SK-MEL-5 (cell line): ENCODE results near the gene PLCH1. TPM values are rescaled to one million over a fixed set of nuclear protein-coding genes. Genes with fewer than 3 reads are reported as not detected.

Experiments
- DNase-seq: peaks from one replicate; pipeline ENCODE4 v3.0.0-alpha.2; 2016; ENCODE audit warnings: low read depth, low spot score
- in situ Hi-C: cut with HindIII; loops from 2 replicates; pipeline ENCODE4 v1.10.0; 2016; ENCODE audit warnings: low sequenced_read_pairs, high pct_unique_total_duplicates, low pct_unique_long_range_greater_than_20kb
- polyA plus RNA-seq, 2 experiments: library from polyadenylated mRNA; depleted of rRNA; stranded (reverse); fragments of >200 nt; gene quantifications; 2 replicates each; pipeline ENCODE4 v1.2.3, GENCODE V29; 2015
- total RNA-seq: library from RNA; depleted of rRNA; stranded (reverse); fragments of >200 nt; shearing (Covaris generic); gene quantifications from 2 replicates; pipeline ENCODE4 v1.2.3, GENCODE V29; 2014; rRNA removed

The PLCH1 gene, protein sequence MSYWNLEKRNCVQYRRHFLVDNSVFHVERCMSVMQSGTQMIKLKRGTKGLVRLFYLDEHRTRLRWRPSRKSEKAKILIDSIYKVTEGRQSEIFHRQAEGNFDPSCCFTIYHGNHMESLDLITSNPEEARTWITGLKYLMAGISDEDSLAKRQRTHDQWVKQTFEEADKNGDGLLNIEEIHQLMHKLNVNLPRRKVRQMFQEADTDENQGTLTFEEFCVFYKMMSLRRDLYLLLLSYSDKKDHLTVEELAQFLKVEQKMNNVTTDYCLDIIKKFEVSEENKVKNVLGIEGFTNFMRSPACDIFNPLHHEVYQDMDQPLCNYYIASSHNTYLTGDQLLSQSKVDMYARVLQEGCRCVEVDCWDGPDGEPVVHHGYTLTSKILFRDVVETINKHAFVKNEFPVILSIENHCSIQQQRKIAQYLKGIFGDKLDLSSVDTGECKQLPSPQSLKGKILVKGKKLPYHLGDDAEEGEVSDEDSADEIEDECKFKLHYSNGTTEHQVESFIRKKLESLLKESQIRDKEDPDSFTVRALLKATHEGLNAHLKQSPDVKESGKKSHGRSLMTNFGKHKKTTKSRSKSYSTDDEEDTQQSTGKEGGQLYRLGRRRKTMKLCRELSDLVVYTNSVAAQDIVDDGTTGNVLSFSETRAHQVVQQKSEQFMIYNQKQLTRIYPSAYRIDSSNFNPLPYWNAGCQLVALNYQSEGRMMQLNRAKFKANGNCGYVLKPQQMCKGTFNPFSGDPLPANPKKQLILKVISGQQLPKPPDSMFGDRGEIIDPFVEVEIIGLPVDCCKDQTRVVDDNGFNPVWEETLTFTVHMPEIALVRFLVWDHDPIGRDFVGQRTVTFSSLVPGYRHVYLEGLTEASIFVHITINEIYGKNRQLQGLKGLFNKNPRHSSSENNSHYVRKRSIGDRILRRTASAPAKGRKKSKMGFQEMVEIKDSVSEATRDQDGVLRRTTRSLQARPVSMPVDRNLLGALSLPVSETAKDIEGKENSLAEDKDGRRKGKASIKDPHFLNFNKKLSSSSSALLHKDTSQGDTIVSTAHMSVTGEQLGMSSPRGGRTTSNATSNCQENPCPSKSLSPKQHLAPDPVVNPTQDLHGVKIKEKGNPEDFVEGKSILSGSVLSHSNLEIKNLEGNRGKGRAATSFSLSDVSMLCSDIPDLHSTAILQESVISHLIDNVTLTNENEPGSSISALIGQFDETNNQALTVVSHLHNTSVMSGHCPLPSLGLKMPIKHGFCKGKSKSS (N-terminal part only)
- total RNA-seq, result 0.26 and 0.35 TPM in 2 replicates
- polyA plus RNA-seq (2015; cell fraction: cytosol; rRNA removed), result 0.23 and 0.38 TPM in 2 replicates
- polyA plus RNA-seq (2015; cell fraction: nucleus; rRNA removed), result 0.74 and 2.0 TPM in 2 replicates

DNA sequence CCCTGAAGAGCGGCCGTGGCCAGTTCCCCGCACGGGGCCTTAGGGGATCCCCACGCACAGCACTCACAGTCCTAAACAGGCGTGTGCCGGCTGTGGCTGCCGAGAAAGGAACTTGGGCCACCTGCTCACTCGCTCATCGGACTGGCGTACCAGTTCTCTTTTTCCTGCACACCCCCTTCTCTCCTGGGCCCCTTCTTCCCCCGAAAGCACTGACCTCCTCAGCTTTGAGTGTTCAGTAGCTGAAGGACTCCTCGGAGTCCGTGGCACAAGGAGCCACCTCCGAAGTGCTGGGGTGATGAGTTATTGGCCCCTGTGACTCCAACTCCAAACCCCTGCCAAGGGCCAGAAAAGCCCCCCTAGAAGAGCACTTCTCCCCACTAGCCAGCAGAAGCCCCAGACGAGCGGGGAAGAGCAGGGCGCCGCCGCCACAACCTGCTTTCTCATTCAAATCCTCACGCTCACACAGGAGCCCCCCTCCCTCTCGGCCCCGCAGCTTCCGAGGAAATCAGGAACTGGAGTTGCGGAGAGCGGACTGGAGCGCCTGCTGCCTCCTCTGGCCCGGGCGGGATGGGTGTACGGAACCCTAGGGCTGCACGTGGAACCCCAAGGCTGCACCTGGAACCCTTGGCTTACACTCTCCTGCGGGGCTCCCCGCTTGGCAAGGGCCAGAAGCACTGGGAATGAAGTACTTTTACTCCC, at the start of gene PLCH1:
Gene PLCH1 (minus strand): TSS at position 446 of the 699 bp plus-strand sequence. CDS start 40,847 bp downstream, outside the sequence.
- in situ Hi-C loops, result no loop called here
- DNase-seq, result no peak

DNA sequence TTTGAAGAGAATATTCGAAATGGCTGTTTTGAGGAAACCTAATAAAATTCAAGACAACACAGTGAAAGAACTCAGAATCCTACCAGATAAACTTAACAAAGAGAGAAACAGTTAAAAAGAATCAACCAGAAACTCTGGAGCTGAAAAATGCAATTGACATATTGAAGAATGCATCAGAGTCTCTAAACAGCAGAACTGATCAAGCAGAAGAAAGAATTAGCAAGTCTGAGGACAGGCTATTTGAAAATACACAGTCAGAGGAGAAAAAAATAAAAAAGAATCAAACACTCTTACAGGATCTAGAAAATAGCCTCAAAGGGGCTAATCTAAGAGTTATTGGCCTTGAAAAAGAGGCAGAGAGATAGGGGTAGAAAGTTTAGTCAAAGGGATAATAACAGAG, 47.7 kb upstream of the PLCH1 start:
- in situ Hi-C loops, result no loop called here
- DNase-seq, result no peak

DNA sequence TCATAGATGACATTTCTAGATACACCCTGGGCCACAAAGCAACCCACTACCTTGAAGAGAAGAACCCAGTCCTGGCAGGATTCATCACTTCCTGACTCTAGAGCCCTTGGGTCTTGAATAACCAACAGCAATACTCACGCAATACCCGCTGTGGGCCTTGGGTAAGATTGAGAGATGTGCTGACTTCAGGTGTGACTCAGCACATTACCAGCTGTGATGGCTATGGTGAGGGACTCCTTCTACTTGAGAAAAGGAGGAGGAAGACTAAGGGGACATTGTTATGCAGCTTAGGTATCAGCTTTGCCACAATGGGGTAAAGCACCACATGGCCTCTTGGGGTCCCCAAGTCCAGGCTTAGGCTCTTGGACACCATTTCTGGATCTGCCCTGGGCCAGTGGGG, 46.3 kb upstream of the PLCH1 start:
- in situ Hi-C loops, result no loop called here
- no peak for DNase-seq

DNA sequence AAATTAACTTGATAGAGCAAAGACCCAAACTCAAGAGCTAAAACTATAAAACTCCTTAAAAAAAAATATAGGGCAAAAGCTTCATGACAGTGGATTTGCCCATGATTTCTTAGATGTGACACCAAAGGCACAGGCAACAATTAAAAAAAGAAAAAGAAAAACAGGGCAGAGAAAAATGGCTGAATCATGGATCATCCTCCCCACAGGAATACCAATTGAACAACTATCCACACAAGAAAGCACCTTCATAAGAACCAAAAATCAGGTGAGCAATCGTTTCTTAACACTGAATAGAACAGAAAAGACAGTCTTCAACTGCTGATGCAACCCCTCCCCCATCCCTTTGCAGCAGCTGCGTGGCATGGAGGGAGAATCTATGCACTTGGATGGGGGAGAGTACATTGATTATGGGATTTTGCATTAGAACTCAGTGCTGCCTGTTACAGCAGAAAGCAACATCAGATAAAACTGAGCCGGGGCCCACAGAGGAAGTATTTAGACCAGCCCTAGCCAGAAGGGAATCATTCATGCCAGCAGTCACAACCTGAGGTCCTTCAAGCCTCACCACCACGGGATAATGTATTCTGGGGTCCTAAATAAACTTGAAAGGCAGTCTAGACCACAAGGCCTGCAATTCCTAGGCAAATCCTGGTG, 45.5 kb upstream of the PLCH1 start:
- in situ Hi-C loops, result no loop called here

DNA sequence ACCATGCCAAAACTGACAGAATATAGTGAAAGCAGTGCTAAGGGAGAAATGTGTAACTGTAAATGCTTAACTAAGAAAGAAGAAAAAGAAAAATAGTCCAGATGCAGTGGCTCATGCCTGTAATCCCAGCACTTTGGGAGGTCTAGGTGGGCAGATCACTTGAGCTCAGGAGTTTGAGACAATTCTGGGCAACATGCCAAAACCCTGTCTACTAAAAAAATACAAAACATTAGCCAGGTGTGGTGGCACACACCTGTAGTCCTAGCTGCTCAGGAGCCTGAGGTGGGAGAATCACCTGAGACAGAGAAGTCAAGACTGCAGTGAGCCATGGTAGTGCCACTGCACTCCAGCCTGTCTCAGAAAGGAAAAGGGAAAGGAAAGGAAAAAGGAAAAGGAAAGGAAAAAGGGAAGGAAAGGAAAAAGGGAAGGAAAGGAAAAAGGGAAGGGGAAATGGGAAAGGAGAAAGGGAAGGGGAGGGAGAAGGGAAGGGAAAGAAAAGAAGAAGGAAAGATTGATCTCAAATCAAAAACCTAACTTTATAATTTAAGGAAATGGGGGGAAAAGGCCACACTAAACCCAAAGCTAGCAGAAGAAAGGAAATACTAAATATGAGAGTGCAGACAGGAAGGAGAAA, 40.9 kb upstream of the PLCH1 start:
- in situ Hi-C loops, result no loop called here
- DNase-seq, result no peak

More for the DNA sequence above, 45.5 kb upstream of the PLCH1 start:
- no peak for DNase-seq

DNA sequence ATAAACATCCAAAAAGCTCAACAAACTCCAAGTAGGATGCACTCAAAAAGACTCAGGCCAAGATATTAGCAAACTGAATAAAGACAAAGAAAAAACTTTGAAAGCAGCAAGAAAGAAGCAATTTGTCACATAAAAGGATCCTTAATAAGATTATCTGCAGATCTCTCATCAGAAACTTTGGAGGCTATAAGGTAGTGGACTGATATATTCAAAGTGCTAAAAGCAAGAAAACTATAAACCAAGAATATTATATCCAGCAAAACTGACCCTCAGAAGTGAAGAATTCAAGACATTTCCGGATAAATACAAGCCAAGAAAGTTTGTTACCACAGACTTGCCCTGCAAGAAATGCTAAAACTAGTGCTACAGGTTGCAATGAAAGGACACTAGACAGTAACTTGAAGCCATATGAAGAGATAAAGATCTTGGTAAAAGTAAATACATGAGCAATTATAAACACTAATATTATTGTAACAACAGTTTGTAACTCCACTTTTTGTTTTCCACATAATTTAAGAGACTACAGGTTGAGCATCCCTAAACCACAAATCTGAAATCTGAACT, 37.6 kb upstream of the PLCH1 start:
- in situ Hi-C loops, result no loop called here
- no peak for DNase-seq

DNA sequence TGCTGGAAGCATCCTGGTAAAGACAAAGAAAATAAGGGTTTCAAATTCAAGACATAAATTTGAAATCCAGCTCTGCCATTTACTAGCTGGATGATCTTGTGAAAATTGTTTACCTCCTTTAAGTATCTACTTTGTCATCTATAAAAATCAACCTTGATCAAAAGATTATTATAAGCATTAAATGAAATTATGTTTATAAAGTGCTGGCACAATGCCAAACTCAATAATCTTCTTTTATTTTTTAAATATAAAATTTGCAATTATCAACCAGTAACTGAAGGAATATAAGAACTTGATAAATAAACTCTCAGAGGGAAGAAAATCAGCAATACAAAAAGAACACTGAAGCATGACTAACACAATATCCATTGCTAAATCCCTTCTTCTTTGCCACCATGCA, 35.4 kb upstream of the PLCH1 start:
- in situ Hi-C loops, result no loop called here
- no peak for DNase-seq

DNA sequence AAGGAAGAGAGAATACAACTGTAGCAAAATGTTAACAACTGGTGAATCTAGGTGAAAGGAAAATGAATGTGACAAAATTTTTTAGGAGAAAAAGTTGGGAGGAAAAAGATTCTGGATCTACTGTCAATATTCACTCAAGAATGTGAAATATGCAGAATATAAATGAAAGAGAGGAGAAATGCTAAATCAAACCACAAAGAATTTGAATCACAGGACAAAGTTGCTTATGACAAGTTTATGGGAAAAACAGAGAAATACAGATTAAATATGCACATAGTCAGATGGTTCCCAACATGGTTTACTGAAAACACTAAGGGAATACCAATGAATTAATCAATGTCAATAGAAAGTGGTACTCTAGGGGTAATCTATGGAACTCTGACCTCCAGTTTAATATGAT, 33.6 kb upstream of the PLCH1 start:
- in situ Hi-C loops, result no loop called here
- no peak for DNase-seq

DNA sequence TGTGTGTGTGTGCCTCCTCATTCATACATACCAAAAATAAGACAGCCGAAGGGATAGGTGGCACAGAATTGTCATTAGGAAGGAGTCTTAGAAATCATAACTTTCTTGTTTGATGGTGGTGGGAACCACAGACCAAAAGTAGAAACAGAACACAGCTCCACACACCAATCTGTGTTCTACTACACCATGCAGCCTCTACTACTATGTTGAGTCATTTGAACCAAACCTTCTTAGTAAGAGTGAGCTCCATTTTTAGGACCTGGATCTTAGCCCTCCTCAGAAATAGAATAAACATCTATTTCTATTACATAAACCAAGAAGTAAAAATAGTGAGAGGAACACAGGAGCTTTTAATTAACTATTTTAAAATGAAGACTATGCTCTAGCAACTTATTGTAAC, 27.9 kb upstream of the PLCH1 start:
- DNase-seq, result no peak
- in situ Hi-C loops, result no loop called here

DNA sequence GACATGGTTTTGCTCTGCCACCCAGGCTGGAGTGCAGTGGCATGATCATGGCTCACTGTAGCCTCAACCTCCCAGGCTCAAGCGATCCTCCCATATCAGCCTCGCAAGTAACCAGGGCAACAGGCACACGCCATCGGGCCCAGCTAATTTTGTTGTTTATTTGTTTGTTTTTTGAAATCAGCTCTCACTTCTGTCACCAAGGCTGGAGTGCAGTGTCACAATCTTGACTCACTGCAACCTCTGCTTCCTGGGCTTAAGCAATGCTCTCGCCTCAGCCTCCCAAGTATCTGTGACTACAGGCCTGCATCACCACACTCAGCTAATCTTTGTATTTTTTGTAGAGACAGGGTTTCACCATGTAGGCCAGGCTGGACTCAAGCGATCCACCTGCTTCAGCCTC, 26.3 kb upstream of the PLCH1 start:
- in situ Hi-C loops, result no loop called here
- DNase-seq, result no peak

DNA sequence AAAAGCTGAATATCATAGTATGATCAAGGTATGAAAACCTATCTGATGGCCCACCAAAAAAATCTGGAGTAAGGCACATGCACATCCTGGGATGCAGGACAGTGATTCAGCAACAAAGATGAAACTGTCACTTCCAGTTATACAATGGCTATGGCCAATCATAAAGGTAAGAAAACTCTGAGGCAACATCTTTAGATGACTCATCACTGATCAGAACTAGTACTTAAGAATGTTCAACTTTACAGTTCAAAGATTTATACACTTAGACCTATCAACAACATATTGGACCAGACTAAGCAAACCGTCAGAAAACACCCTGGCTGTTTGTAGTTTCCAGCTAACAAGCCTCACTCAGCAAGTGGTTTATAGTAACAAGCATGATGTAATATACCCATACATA, 21.3 kb upstream of the PLCH1 start:
- DNase-seq, result no peak
- in situ Hi-C loops, result no loop called here

DNA sequence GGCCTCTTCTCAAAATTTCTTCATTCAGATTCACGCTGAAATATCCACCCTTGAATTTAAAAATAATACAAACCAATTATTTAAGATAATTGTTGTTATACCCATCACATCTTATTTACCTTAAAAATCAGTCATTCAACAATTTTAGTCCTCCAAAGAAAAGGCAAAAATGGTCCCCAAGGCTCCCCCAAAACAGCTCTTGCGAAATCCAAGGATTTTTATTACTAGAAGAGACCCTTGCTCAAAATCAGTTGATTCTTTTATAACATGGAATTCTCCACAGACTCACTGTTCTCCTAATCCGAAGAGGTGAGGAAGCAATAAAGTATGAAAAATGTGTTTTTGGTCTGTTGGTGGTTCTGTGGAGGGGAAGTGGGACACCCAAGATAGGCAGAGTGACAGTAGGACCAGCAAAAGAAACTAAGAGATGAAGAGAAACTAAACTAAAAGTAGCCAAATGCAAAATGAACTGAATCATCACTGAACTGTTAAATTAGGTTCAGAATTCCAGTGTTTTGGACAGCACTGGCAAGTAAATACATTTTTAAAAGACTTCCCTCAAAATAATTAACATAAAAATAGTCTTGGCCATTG, 19.1 kb upstream of the PLCH1 start:
- DNase-seq, result no peak
- in situ Hi-C loops, result no loop called here

DNA sequence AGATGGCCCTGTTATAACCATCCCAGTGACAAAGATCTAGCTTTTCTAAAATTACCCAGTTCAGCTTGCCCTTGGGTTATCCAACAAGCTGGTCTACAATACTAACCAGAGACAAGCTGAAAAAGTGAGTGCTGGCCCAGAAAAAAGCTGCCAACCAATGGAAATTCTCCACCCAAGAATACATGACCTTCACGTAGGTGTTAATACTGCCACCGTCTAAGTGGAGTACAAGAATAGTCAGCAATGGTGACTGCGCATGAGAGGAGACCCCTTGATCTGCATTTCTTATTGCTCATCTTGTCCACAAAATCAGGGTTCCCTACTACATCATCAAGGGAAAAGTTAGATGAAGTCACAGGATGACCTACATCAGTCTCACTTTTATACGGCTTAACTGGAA, 15.8 kb upstream of the PLCH1 start:
- in situ Hi-C loops, result no loop called here
- no peak for DNase-seq

DNA sequence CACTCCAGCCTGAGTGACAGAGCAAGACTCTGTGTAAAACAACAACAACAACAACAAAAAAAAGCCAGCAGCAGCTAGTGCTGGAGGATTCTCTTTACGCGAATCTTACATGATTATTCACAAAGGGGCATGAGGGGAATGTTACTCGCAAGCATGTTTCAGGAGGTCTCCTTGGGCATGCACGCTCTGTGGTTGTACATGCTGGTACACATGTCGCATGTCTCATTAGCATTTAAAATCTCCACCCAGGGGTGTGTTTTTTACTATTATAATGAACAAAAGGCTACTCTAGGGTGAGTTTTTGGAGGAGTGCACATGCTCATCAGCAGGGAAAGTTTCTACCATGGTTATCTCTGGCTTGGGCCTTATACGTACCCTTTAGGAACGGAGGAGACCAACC, 12.7 kb upstream of the PLCH1 start:
- DNase-seq, result no peak
- in situ Hi-C loops, result no loop called here

DNA sequence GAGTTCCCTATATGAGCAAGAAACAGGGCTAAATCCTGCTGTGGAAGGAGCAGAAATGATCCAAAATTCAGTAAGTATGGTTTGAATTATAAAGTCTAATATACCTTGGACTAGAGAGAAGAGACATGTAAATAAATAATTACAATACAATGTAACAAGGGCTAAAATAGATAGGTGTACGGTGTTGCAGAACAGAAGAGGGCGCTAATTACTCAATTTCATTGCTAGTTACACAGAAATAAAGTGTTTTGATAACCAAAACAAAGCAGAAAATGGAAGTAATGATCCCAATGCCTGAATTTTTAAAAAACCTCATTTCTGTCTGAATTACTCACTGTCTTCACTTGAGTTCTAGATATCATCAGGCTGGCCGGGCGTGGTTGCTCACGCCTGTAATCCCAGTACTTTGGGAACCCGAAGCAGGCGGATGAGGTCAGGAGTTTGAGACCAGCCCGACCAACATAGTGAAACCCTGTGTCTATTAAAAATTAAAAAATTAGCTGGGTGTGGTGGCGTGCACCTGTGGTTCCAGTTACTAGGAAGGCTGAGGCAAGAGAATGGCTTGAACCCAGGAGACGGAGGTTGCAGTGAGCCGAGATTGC, 8.3 kb upstream of the PLCH1 start:
- peak; percentile 65 for DNase-seq
- in situ Hi-C loops, result no loop called here
